Parathyroid adenoma (tissue), 2 donors: ENCODE measurements around the gene ABHD17A.

ENCODE experiments used
- H2AFZ ChIP-seq: fragments of 300-600 bp; sonication (generic); one replicate; pipeline ENCODE4 v1.7.0; 2017; ENCODE audit warnings: antibody characterized with exemption, mild to moderate bottlenecking
- H3K27ac ChIP-seq: fragments of 300-600 bp; sonication (generic); one replicate; pipeline ENCODE4 v1.7.0; 2017
- H3K27me3 ChIP-seq: fragments of 300-600 bp; sonication (generic); one replicate; pipeline ENCODE4 v1.7.0; 2017; ENCODE audit warnings: low read length; ENCODE audit not compliant: control insufficient read depth, insufficient read depth
- H3K36me3 ChIP-seq: fragments of 300-600 bp; sonication (generic); one replicate; pipeline ENCODE4 v1.7.0; 2017; ENCODE audit warnings: low read length; ENCODE audit not compliant: control insufficient read depth, insufficient read depth
- H3K4me1 ChIP-seq: fragments of 300-600 bp; sonication (generic); one replicate; pipeline ENCODE4 v1.7.0; 2017; ENCODE audit warnings: control low read depth
- H3K4me2 ChIP-seq: fragments of 300-600 bp; sonication (generic); one replicate; pipeline ENCODE4 v1.7.0; 2017; ENCODE audit warnings: low read length
- H3K4me3 ChIP-seq: fragments of 300-600 bp; sonication (generic); one replicate; pipeline ENCODE4 v1.7.0; 2017; ENCODE audit warnings: low read depth, low read length
- H3K79me2 ChIP-seq: fragments of 300-600 bp; sonication (generic); one replicate; pipeline ENCODE4 v1.7.0; 2017; ENCODE audit warnings: control low read depth
- H3K9ac ChIP-seq: fragments of 300-600 bp; sonication (generic); one replicate; pipeline ENCODE4 v1.7.0; 2017; ENCODE audit warnings: mild to moderate bottlenecking
- H3K9me3 ChIP-seq: fragments of 300-600 bp; sonication (generic); one replicate; pipeline ENCODE4 v1.7.0; 2017; ENCODE audit warnings: low read length; ENCODE audit not compliant: control insufficient read depth
- TF ChIP-seq, protein P1 (sequence below): fragments of 300-600 bp; sonication (generic); IDR thresholded peaks from one replicate; pipeline ENCODE4 v1.7.0; 2017; ENCODE audit warnings: antibody characterized with exemption, mild to moderate bottlenecking
- donor health status: primary hyperparathyroidism.

ABHD17A gene

DNA sequence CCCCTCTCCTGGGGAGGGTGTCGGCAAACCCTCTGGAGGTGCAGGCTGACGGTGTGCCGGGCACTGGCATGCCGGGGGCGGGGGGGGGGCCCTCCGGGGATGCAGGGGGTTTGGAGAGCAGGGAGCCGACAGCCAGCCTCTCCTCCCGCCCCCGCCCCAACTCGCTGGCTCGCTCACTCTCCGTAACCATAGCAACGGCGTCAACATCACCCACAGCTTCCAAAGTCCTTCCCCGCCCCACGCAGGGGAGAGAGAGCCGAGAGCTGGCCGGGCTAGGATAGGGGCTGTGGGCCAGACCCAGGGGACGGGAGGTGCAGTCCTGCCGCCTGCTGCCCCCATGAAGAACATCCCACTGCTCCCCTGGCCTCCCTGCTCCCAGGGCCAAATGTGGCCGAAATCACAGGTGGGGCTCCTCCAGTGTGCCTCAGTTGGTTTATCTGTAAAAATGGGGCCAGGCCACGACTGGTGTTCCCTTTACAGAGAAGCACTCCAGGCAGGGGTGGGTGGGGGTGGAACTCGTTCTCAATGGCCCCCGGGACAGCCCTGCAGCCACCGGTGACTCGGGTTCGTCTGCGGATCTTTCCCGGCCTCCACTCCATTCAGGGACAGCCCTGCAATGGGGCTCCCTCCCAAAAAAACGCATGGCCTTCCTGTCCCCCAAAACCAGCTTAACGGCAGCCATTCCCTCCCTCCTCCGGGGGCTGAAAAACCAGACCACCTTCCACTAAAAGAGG lies 25.1 kb downstream of the ABHD17A start:
- H3K4me3 ChIP-seq: no peak overlapping the region
- H3K36me3 ChIP-seq: no peaks in the 10 kb centered on the region
- TF ChIP-seq, protein P1, sequence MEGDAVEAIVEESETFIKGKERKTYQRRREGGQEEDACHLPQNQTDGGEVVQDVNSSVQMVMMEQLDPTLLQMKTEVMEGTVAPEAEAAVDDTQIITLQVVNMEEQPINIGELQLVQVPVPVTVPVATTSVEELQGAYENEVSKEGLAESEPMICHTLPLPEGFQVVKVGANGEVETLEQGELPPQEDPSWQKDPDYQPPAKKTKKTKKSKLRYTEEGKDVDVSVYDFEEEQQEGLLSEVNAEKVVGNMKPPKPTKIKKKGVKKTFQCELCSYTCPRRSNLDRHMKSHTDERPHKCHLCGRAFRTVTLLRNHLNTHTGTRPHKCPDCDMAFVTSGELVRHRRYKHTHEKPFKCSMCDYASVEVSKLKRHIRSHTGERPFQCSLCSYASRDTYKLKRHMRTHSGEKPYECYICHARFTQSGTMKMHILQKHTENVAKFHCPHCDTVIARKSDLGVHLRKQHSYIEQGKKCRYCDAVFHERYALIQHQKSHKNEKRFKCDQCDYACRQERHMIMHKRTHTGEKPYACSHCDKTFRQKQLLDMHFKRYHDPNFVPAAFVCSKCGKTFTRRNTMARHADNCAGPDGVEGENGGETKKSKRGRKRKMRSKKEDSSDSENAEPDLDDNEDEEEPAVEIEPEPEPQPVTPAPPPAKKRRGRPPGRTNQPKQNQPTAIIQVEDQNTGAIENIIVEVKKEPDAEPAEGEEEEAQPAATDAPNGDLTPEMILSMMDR: peak; percentile 23
- no peak overlapping the region for H3K9ac ChIP-seq
- H3K27ac ChIP-seq: no peak overlapping the region
- peaks cover 22% of the 10 kb centered on the region for H3K4me1 ChIP-seq
- H3K4me2 ChIP-seq: no peak overlapping the region
- peaks cover 13% of the 10 kb centered on the region for H3K79me2 ChIP-seq
- no peaks in the 10 kb centered on the region for H3K9me3 ChIP-seq
- no peak overlapping the region for H2AFZ ChIP-seq
- no peaks in the 10 kb centered on the region for H3K27me3 ChIP-seq

DNA sequence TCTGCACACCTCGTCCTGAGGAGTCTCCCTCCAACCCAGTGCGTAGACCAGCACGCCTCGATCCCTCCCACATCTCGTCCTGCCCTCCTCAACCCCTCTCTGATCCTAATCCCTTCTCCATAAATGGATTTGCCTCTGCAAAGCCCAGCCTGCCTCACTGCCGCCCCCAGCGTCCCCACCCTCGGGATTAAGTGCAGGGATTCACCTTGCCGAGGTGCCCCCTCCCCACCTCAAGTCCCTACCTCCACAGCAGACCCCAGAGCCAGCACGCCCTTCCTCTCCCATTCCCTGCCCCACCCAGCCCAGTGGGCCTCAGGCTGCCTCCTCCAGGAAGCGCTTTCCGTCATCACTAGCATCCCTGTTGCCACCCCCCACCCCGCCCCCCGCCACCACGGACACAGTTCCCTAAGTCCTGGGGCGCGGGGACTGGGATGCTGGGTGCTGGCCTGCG lies 25.9 kb downstream of the ABHD17A start:
- TF ChIP-seq, protein P1: no peak
- Histone ChIP-seq H3K27me3 (no peaks in the 10 kb centered on the region), H3K4me3 (no peak overlapping the region), H3K36me3 (no peaks in the 10 kb centered on the region), H3K4me2 (no peak overlapping the region), H3K4me1 (peaks cover 22% of the 10 kb centered on the region), H3K79me2 (peaks cover 13% of the 10 kb centered on the region), H2AFZ (no peak overlapping the region), H3K27ac (no peak overlapping the region), H3K9ac (no peak overlapping the region), H3K9me3 (no peaks in the 10 kb centered on the region)

DNA sequence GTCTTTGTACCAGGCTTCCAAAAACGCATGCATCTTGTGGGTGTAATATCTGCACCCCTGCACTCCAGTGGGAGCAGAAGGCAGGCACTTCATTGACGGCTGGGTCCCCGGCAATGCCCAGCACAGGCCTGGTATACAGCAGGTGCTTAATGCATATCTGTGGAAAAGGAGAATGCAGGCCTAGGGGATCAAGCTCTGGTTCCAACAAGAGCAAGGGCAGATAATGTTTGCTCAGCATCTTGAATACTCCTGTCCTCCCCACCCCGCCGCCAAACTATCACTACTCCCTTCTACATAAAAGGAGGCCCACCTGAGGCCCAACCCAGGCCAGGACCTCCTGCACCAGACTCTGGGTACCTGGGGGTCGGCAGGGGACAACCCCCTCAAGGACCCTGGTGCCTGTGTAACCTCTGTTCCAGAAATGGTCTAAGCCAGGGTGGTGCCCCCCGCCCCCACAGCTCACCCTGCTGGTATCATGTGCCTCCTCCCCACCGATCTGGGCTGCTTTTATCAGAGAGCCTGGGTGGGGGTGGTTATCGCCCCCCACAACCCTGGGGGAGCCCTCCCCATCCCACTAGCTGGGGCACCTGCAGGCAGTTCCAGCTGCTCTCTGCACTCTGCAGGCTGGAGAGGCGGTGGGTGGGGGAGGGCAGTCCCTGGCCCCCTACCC lies 26.7 kb downstream of the ABHD17A start:
- no peak overlapping the region for H3K27ac ChIP-seq
- H3K27me3 ChIP-seq: no peaks in the 10 kb centered on the region
- peaks cover 13% of the 10 kb centered on the region for H3K79me2 ChIP-seq
- TF ChIP-seq, protein P1: no peak
- no peaks in the 10 kb centered on the region for H3K9me3 ChIP-seq
- no peak overlapping the region for H3K9ac ChIP-seq
- H3K4me2 ChIP-seq: no peak overlapping the region
- peaks cover 22% of the 10 kb centered on the region for H3K4me1 ChIP-seq
- no peak overlapping the region for H2AFZ ChIP-seq
- no peaks in the 10 kb centered on the region for H3K36me3 ChIP-seq
- H3K4me3 ChIP-seq: no peak overlapping the region

DNA sequence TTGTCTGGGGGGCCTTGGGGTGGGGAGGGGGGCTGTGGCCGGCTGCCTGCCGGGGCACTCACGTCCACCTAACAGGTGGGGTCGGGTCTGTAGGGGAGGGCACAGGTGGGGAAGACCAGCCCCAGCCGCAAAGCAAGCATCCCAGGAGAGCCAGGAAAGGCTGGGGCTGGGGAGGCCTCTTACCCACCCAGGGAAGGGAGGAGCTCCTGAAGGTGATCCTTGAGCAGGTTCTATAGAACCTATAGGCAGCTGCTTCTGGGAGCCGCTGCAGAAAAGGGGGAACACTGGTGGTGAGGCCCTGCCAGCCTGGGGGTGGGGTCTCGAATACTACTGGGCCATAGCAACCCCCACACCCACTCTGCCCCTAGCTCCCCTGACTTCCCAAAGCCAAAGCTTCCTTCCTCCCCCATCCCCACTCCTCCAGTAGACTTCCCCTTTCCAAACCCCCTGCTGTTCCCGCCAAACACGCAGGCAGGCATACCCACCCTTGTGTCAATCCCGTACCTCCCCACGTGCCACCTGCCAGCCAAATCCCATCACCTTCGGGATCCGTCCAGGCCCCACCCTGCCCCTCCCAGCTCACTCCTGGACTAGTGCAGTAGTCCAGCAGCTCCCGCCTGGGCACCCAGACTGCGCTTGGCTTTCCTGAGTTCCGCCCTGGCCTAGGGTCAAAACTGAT lies 27.5 kb downstream of the ABHD17A start:
- H3K36me3 ChIP-seq: no peaks in the 10 kb centered on the region
- TF ChIP-seq, protein P1: no peak
- no peak overlapping the region for H3K4me3 ChIP-seq
- peaks cover 22% of the 10 kb centered on the region for H3K4me1 ChIP-seq
- no peaks in the 10 kb centered on the region for H3K9me3 ChIP-seq
- H2AFZ ChIP-seq: no peak overlapping the region
- peaks cover 13% of the 10 kb centered on the region for H3K79me2 ChIP-seq
- no peak overlapping the region for H3K9ac ChIP-seq
- no peak overlapping the region for H3K4me2 ChIP-seq
- no peaks in the 10 kb centered on the region for H3K27me3 ChIP-seq
- peak overlapping the region; percentile 32 for H3K27ac ChIP-seq
